SK-N-MC (cell line): ENCODE measurements around the gene PDLIM7.

Source experiments
- EZH2 ChIP-seq: fragments of 200-600 bp; sonication (generic); IDR thresholded peaks from one replicate; pipeline ENCODE4 v1.6.1; 2017; ENCODE audit warnings: antibody characterized with exemption
- POLR2AphosphoS5 ChIP-seq: IDR thresholded peaks from 2 replicates; pipeline ENCODE4 v1.6.1; 2012; ENCODE audit warnings: mild to moderate bottlenecking, low read depth, low read length, borderline replicate concordance

DNA sequence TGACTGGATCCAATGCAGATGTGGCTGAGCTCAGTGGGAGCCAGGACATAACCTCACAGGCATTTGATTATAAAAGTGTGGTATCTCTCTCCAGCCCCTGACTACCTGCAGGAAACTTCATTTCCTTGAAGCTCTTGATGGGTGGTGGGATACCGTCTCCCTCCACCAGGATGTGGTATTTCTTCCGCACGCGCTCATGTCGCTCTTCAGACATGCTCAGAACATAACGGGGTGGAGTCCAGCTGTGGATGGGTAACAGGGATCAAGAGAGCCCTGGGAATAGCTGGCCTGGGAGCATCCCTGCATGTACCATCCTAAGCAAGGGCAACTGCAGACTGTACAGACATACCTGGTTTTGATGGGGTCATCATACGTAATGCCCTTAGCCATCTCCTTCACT, 18.2 kb upstream of the PDLIM7 start:
- no peak for TF ChIP-seq EZH2
- TF ChIP-seq POLR2AphosphoS5 = no peak
